Prostate gland (tissue), 2 donors: Measurements from ENCODE around the gene MRPL10.

Experiments used
- POLR2A ChIP-seq: fragments of 450-650 bp; IDR thresholded peaks from one replicate; pipeline ENCODE4 v1.6.1; 2016; ENCODE audit warnings: antibody characterized with exemption, mild to moderate bottlenecking
- TF ChIP-seq, protein P1 (sequence below), 4 experiments: fragments of 200-600 bp in 2 of 4; fragments of 450-650 bp in 2 of 4; sonication (generic) in 2 of 4; IDR thresholded peaks; 1 replicate in 3 of 4; 2 replicates in 1 of 4; pipeline ENCODE4 v1.5.1; 2016 to 2019; ENCODE audit warnings: antibody characterized with exemption in 4 of 4, mild to moderate bottlenecking in 2 of 4, moderate library complexity in 2 of 4

DNA sequence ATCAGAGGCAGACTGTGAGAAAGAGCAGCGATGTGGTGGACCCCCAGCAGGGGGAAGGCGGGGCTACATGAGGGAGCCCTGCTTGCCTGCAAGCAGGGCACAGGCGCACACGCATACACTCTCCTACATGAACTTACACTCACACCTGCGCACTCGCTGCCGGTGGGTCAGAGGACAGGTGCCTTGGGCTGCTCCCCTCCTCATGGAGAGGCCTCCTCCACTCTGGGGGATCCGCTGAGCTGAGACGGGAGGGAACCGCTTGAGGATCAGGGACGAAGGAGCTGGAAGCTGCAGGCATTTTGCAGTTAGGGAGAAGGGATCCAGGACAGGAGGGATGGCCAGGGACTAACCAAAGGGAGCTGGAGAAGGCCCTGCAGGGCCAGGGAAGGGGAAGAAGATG, 23.9 kb downstream of the MRPL10 start:
- TF ChIP-seq, protein P1, sequence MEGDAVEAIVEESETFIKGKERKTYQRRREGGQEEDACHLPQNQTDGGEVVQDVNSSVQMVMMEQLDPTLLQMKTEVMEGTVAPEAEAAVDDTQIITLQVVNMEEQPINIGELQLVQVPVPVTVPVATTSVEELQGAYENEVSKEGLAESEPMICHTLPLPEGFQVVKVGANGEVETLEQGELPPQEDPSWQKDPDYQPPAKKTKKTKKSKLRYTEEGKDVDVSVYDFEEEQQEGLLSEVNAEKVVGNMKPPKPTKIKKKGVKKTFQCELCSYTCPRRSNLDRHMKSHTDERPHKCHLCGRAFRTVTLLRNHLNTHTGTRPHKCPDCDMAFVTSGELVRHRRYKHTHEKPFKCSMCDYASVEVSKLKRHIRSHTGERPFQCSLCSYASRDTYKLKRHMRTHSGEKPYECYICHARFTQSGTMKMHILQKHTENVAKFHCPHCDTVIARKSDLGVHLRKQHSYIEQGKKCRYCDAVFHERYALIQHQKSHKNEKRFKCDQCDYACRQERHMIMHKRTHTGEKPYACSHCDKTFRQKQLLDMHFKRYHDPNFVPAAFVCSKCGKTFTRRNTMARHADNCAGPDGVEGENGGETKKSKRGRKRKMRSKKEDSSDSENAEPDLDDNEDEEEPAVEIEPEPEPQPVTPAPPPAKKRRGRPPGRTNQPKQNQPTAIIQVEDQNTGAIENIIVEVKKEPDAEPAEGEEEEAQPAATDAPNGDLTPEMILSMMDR (IDR thresholded peaks at IDR 0.05): no peak
- no peak for TF ChIP-seq POLR2A
